HepG2 (cell line): ENCODE results near the gene BIRC6. TPM values are rescaled to one million over a fixed set of nuclear protein-coding genes. Genes with fewer than 3 reads are reported as not detected.

Experiments used
- ARID3A ChIP-seq: IDR thresholded peaks from 2 replicates; pipeline ENCODE4 v1.6.1; 2012; ENCODE audit warnings: low read depth, low read length, improper control_type of control experiment
- CHD2 ChIP-seq: IDR thresholded peaks from 2 replicates; pipeline ENCODE4 v1.6.1; 2011; ENCODE audit warnings: low read depth, low read length, improper control_type of control experiment
- FOXA1 ChIP-seq, 2 experiments: fragments of 450-650 bp in 1 of 2; sonication (generic) in 1 of 2; formaldehyde crosslinking in 1 of 2; IDR thresholded peaks; 2 replicates each; pipeline versions ENCODE4 v1.4.0 to v1.6.1; 2016 to 2020; ENCODE audit warnings: missing genetic modification reagents in 1 of 2
- GTF3A ChIP-seq: sonication (generic); formaldehyde crosslinking; conservative IDR thresholded peaks from 2 replicates; pipeline ENCODE4 v1.4.0; 2020; ENCODE audit warnings: mild to moderate bottlenecking, missing genetic modification reagents
- HMG20B ChIP-seq: conservative IDR thresholded peaks from 2 replicates; pipeline ENCODE4 v1.6.1; 2016; ENCODE audit warnings: missing genetic modification reagents, missing compliant biosample characterization
- KLF12 ChIP-seq: sonication (generic); formaldehyde crosslinking; IDR thresholded peaks from 2 replicates; pipeline ENCODE4 v1.4.0; 2020; ENCODE audit warnings: missing genetic modification reagents, borderline replicate concordance
- MLXIP ChIP-seq: sonication (generic); formaldehyde crosslinking; IDR thresholded peaks from 2 replicates; pipeline ENCODE4 v1.9.0; 2021; ENCODE audit warnings: missing genetic modification reagents, borderline replicate concordance
- MTERF4 ChIP-seq: sonication (generic); formaldehyde crosslinking; IDR thresholded peaks from 2 replicates; pipeline ENCODE4 v1.8.0; 2023; ENCODE audit warnings: mild to moderate bottlenecking, missing genetic modification reagents
- MTF1 ChIP-seq: sonication (generic); formaldehyde crosslinking; IDR thresholded peaks from 2 replicates; pipeline ENCODE4 v1.5.0; 2020; ENCODE audit warnings: missing genetic modification reagents
- PRDM4 ChIP-seq: sonication (generic); formaldehyde crosslinking; IDR thresholded peaks from 2 replicates; pipeline ENCODE4 v1.9.0; 2021; ENCODE audit warnings: missing genetic modification reagents, borderline replicate concordance
- SIX4 ChIP-seq: sonication (generic); formaldehyde crosslinking; IDR thresholded peaks from 2 replicates; pipeline ENCODE4 v1.4.0; 2020; ENCODE audit warnings: missing genetic modification reagents
- THAP9 ChIP-seq: sonication (generic); formaldehyde crosslinking; IDR thresholded peaks from 2 replicates; pipeline ENCODE4; 2020; ENCODE audit warnings: missing genetic modification reagents, mild to moderate bottlenecking, borderline replicate concordance
- ZNF224 ChIP-seq: sonication (generic); formaldehyde crosslinking; IDR thresholded peaks from 2 replicates; pipeline ENCODE4 v1.5.0; 2020; ENCODE audit warnings: mild to moderate bottlenecking, missing genetic modification reagents
- ZNF639 ChIP-seq: conservative IDR thresholded peaks from 2 replicates; pipeline ENCODE4 v1.6.1; 2018; ENCODE audit warnings: missing genetic modification reagents
- ZNF7 ChIP-seq: IDR thresholded peaks from 2 replicates; pipeline ENCODE4 v1.6.1; 2016; ENCODE audit warnings: missing biosample characterization, missing genetic modification reagents
- polyA plus RNA-seq, 8 experiments: library from polyadenylated mRNA; depleted of rRNA in 3 of 8; stranded (reverse) in 7 of 8; unstranded in 1 of 8; fragments of >200 nt; fragmentation: Illumina TruSeq in 4 of 8; extraction: Trizol in 4 of 8; gene quantifications; 2 replicates each; pipeline versions ENCODE4 v1.2.1 to v1.2.3, GENCODE V29; 2011 to 2016; ENCODE audit warnings: low read depth in 4 of 8, missing spikeins in 1 of 8, mixed read lengths in 1 of 8; ENCODE audit not compliant: insufficient read depth in 1 of 8
- total RNA-seq, 5 experiments: library from RNA; depleted of rRNA; stranded (reverse); fragments of >200 nt; fragmentation: Illumina TruSeq; extraction: Trizol; gene quantifications; 2 replicates each; pipeline ENCODE4 v1.2.3, GENCODE V29; 2016; ENCODE audit warnings: low read depth in 1 of 5

The BIRC6 gene
- total and polyA plus RNA-seq, 2 of the 13 experiments (the other 11 are each of a cell fraction or from before 2014, with no cell fraction given), result 65.6 to 120 TPM

GRCh38 chr2:32356681-32357317, at the start of gene BIRC6 (continued):
- TF ChIP-seq PRDM4 (CRISPR knock-in tag), result no peak; the same call in 1 of the 2 replicates
- TF ChIP-seq GTF3A (CRISPR knock-in tag), result peak; percentile 87; the same call in 1 of the 2 replicates
- TF ChIP-seq ZNF639 (CRISPR knock-in tag), result peak; percentile 100
- no peak; the same call in 1 of the 2 replicates for TF ChIP-seq CHD2
- peak; percentile 2; the same call in 1 of the 2 replicates for TF ChIP-seq MLXIP
- TF ChIP-seq FOXA1 (IDR thresholded peaks at IDR 0.05), result no peak
- peak; percentile 35 for TF ChIP-seq FOXA1 (CRISPR knock-in tag; IDR thresholded peaks at IDR 0.05)
- TF ChIP-seq MTF1 (CRISPR knock-in tag), result no peak
- 0 out of 2 replicates have a peak, but pooled peaks have one; percentile 48 for TF ChIP-seq HMG20B
- peak; percentile 27; the same call in 1 of the 2 replicates for TF ChIP-seq ARID3A
- peak; percentile 48; the same call in 1 of the 2 replicates for TF ChIP-seq SIX4 (CRISPR knock-in tag)
- TF ChIP-seq ZNF224 (CRISPR knock-in tag), result no peak; the same call in 1 of the 2 replicates
- no peak for TF ChIP-seq ZNF7 (CRISPR knock-in tag)
- TF ChIP-seq THAP9, result no peak; the same call in 1 of the 2 replicates
- peak; percentile 70 for TF ChIP-seq KLF12
- TF ChIP-seq MTERF4, result no peak; the same call in 1 of the 2 replicates
